Rectal smooth muscle tissue (tissue), 1 donor: ENCODE measurements around the gene ACVR1.

Experiments used
- H3K27ac ChIP-seq: one replicate; pipeline ENCODE4 v1.7.0; 2013; ENCODE audit warnings: low read depth, low read length, inconsistent platforms
- H3K27me3 ChIP-seq: one replicate; pipeline ENCODE4 v1.7.0; 2013; ENCODE audit warnings: low read length; ENCODE audit not compliant: control insufficient read depth, insufficient read depth
- H3K36me3 ChIP-seq: one replicate; pipeline ENCODE4 v1.7.0; 2013; ENCODE audit warnings: low read length; ENCODE audit not compliant: control insufficient read depth, insufficient read depth
- H3K4me1 ChIP-seq: one replicate; pipeline ENCODE4 v1.7.0; 2013; ENCODE audit warnings: low read length; ENCODE audit not compliant: control insufficient read depth, insufficient read depth
- H3K4me3 ChIP-seq: one replicate; pipeline ENCODE4 v1.7.0; 2013; ENCODE audit warnings: low read length
- H3K9ac ChIP-seq: one replicate; pipeline ENCODE4 v1.7.0; 2013; ENCODE audit warnings: low read length

The ACVR1 gene

GRCh38 chr2:157691695-157692094 lies 184.4 kb downstream of the ACVR1 start:
- H3K27me3 ChIP-seq, result no peaks in the 10 kb centered on the region
- H3K36me3 ChIP-seq, result no peaks in the 10 kb centered on the region
- H3K4me1 ChIP-seq, result no peaks in the 10 kb centered on the region
- no peak overlapping the region for H3K9ac ChIP-seq
- no peak overlapping the region for H3K4me3 ChIP-seq
- no peak overlapping the region for H3K27ac ChIP-seq

- no peaks in the 10 kb centered on the region for H3K36me3 ChIP-seq
- H3K4me3 ChIP-seq, result no peak overlapping the region
- H3K27ac ChIP-seq, result no peak overlapping the region
- H3K4me1 ChIP-seq, result no peaks in the 10 kb centered on the region
- no peaks in the 10 kb centered on the region for H3K27me3 ChIP-seq
- no peak overlapping the region for H3K9ac ChIP-seq
Observed at GRCh38 chr2:157691131-157691530, 185.0 kb downstream of the ACVR1 start.
